H54 (cell line): ENCODE results near the gene LRRC4C.

Experiments used
- DNase-seq: peaks from one replicate; pipeline ENCODE4 v3.0.0; 2011; ENCODE audit warnings: low spot score, mixed read lengths; ENCODE audit not compliant: insufficient read length
- FAIRE-seq: peaks from 3 replicates; lab custom pipeline; 2011; peaks lifted over from hg19 to GRCh38; lab: Jason Lieb, UNC
- POLR2A ChIP-seq: IDR thresholded peaks from 2 replicates; pipeline ENCODE4 v1.6.1; 2011; ENCODE audit warnings: low read depth, mild to moderate bottlenecking, low read length

The LRRC4C gene

DNA sequence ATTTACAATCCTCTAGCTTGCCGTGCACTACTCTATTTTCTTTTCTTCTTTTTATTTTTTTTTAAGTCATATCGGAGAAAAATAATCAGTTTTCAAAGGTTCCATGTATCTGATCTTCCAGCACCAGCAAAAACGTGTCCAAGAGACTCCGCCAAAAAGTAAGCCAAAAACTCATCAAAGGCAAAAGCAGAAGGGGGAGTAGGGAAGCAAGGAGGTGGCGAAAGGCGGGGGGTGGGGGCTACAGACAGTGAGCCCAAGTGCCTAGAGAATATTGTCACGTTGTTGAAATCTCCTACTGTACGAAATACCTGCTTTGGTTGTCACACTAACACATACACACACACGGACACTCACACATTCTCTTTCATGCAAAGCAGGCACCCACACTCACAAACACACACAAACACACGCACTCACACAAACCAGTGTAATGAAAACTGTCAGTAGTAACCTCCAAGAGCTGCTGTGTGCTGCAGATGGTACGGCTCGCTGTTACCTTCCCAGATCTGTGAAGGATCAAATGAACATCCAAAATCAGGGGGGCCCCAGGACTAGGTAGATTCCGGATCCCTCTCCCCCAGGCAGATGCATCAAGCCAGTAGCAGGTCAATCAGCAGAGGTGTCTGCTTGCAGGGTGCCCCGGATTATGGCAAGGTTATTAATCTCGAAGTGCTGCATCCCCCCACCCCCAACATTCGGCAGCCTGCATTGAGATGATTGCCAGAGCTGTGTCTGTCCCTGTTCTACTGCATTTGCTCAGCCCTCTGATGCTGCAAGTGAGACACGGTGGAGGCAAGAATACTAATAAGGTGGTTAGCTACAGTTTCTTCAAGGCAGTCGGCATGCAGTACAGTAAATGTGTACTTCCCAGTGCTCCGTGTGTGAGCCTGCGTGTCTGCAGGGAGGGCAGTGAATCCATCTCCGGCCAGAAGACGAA, at the start of gene LRRC4C:
LRRC4C (minus strand) TSS at position 188 of the 937 bp plus-strand sequence.
- DNase-seq (no peak), FAIRE-seq (no peak)
- no peak for TF ChIP-seq POLR2A

DNA sequence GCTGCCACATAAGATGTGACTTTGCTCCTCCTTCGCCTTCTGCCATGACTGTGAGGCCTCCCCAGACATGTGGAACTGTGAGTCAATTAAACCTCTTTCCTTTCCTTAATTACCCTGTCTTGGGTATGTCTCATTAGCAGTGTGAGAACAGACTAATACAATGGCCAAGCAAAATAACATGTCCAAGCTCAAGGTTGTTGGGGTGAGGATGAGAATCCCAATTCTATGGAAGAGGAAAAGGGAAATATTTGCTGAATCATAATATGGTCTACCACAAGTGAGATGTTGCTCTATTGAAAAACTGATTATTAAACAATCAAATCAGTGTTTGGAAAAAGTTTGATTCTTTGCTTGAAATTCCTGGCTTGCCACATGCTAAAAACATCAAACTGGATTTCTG, 48.7 kb upstream of the LRRC4C start:
- no peak for TF ChIP-seq POLR2A
- DNase-seq: no peak
- no peak for FAIRE-seq

DNA sequence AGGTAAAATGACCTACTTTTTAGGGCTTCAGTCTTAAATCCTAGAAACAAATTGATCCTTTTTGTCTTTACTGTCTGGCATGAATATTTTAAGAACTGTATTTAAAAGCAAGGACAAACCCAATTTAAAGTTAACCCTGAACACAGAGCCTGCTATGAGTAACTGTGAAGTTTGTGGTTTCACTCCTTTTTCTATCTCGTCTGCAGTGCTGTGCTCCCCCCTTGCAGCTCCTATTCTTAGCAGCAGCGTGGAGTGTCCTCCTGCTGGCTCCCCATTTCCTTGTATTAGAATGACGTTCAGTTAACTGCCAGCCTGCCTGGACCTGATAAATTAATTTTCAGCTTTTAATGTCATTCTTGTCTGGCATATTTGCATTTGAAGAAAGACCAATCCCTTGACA, 40.0 kb upstream of the LRRC4C start:
- no peak for TF ChIP-seq POLR2A
- DNase-seq (no peak), FAIRE-seq (no peak)

DNA sequence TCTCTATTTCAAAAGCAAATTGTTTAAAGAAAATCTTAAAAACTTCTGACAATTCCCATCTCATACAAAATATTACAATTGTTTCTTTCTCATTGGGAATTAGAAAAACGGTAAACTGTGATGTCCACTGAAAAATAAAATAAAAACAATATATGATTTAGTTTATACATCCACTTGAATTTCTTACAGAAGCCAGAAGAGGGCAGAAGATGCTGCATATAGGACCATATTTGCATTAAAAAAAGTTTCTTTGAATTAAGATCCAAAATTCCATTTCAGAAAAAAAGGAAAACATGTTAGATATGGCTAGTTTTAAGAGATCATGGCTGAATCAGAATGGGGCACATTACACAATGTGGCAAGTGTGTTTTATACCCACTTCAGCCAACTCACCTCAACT, 39.3 kb upstream of the LRRC4C start:
- TF ChIP-seq POLR2A: no peak
- DNase-seq (no peak), FAIRE-seq (no peak)

DNA sequence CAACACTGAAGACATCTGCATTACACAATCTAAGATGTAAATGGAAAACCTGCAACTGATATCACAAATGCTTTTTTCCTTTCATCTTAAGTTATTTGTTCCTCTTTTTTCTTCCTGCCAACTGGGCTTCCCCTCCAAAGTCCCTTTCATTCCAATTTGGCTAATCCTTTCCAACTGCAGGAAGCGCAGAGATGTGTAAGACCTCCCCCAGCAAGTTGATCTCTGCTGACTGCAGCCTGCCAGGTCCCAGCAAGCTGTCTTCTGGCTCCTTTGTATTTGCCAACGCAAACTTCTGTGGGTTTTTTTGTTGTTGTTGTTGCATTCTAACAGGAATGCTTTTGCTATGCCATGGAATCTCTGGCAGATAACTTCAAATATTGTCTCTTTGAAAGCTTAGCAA, 38.5 kb upstream of the LRRC4C start:
- TF ChIP-seq POLR2A: no peak
- no peak for DNase-seq
- no peak for FAIRE-seq

DNA sequence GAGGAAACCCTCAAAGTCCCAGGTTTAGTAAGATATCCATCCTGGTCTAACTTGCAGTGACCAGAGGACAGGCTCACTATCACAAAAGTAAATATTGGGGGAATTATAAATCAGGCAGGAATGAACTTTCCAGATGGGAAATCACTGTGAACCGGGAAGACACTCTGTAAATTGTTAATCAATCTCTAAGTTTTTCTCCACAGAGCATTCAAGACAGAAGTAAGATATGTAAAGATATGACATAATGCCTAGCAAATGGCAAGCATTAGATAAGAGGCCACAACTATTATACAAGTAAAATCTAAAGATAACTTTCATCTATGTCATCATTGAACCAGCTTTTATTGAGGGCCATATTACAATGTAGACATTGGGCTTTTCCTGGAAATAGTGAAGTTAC, 35.3 kb upstream of the LRRC4C start:
- TF ChIP-seq POLR2A: no peak
- FAIRE-seq (no peak), DNase-seq (no peak)

DNA sequence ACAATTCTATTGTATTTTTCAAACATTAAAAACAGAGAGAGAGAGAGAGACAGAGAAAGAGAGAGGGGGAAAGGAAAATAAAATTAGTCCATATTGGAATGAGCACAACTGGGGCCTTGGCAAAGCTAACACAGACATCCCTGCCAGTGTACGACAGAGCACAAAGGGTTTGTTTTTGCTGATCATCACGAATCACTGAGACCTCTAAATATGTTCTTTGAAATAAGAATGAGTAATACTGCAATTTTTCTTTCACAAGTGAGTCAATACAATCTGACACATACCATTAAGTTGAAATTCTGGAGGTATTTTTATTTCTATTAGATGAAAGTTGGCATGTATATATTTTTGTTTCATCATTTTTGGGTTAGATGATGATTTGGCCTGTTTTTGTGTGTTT, 27.0 kb upstream of the LRRC4C start:
- TF ChIP-seq POLR2A: no peak
- FAIRE-seq (no peak), DNase-seq (no peak)

DNA sequence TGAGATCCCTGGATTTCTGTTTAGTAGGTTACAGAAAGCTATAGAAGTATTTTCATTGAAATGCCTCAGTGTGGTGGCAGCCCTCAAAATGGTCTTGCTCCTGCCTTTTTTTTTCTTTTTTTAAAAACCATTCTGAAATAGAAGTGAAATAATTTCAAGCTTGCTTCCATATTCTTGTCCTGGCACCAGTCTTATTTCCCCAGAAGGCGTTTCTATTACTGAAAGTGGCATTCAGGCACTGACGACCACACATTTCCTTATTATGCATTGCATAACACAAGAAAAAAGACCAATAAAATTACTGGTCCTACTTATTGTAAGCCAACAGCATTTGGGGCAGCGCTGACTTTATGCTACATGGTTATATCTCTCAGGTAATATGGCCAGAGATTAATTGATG, 24.5 kb upstream of the LRRC4C start:
- DNase-seq: no peak
- no peak for FAIRE-seq
- TF ChIP-seq POLR2A: no peak

DNA sequence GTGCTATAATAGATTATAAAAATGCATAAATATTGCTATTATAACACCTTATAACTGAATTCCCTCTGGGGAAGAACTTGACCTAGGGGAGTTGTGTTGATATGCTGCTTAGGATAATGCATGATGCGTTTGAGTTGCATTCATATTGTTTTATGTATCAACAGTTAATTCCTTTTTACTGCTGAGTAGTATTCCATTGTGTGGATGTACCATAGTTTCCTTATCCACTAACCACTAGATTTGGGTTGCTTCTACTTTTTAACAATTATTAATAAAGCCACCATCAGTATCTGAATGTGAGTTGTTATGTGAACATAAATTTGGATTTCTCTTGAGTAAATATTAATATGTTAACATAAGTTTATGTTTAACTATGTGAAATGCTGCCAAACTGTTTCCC, 19.7 kb upstream of the LRRC4C start:
- no peak for FAIRE-seq
- no peak for DNase-seq
- TF ChIP-seq POLR2A: no peak

DNA sequence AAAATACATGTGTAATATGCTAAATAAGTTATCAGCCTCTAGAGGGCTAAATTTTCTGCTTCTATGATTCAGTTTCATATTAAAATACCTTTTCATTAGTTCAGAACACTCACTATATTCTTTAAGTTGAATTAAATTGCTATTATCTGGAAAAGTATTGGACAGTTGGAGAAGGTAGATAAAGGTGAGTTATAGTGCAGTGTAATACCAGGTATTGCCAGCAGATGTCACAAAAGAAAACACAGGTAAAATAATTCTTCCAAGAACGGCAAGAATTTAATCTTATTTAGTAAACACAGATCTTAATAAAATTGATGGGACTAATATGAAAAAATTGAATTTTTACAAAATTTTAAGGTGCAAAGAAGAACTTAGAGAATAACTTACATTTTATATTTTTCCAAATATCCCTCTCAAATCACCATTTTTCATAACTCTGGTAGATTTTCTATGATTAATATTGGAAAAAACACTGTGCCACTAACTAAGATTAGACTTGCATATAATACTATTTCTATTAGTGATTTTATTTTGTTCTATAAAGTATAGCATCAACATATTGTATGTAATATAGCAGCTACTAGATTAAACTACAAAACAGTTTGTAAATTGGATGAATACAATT, 1.7 kb upstream of the LRRC4C start:
- FAIRE-seq: no peak
- DNase-seq: no peak
- TF ChIP-seq POLR2A: no peak

DNA sequence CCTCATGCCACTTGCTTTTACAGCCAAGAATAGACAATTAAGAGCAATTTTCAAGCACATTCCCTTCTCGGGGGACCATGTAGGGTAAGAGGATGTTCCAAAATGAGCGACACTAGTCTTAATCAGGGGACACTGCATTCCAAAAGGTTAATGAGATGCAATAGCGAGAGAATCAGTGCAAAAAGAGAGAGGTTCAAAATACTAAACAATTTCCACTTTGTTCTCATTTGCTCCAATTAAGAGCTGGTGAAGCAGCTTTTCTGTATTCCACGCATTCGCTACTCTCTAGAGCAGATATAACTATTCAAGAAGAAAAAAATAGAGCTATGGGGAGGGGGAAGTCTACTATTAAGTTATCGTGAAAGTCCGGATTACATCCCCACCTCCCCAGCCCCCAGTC, 811 bp downstream of the LRRC4C start:
- no peak for TF ChIP-seq POLR2A
- no peak for DNase-seq
- FAIRE-seq: no peak

DNA sequence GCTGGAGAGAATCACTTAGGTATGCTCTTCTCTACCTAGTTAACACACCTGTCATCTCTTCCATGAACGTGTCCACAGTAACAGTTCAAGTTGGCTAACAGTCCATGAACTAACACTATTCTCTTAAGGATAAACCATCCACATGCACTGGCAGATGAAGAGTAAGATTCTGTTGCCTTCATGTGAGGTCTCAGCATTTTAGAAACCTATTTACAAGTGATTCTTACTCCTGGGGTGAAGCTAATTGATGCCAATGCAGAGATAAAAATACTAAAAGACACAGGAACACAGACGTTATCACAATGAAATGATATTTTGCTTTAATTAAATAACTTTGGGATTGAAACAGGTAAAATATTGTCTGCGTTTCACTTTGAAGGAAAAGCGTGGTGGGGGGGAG, 1.3 kb downstream of the LRRC4C start:
- DNase-seq: no peak
- TF ChIP-seq POLR2A: no peak
- FAIRE-seq: no peak

DNA sequence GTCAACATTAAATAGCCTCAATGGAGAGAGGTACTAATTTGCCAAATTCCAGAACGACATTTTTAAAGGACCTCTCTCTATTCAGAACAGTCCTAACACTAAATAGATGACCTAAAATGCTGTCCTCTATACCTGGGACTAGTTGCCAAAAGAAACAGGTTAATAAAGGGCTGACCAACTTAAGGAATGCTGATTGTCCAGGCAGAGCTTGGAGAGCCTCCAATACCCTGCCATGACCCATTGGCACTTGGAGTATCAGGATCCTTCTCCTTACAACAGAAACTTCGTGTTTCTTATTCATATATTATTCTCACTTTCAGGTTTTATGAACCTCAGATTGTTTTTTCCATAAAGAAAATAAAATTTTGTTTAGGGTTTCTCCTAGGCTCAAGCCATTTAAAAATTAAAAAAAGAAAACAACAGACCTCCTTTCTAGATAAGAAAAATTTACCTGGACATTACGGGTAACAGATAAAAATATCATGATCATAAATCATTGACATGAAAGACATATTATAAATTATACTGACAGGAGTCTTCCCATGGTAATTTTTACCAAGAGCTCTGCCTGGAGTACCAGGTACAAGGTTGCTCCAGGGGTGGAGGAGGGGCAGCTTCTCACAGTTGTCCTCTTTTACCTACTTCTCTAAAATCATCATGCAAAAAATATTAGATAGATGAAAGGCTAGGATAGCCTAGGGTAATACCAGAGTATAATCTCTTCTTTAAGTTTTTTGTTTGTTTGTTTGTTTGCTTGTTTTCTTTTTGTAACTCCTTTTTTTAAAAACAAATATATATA, 2.0 kb downstream of the LRRC4C start:
- FAIRE-seq: no peak

DNA sequence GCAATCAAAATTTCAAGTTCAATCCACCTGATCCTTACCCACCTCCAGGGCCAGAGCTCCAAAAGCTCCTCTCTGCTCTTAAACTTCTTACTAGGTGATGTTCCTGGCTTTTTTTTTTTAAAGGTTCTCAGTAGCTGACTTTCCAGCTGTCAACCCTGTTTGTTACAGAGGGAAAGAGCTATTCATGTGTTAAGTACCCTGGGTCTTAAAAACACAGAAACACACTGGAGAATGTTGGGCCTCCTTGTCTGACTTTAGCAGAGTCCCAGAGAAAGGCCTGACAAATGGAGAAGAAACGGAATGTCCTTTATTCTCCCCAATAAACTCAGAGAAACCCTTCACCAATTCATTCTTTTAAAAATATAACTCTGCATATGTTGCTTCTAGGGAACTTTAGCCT, 3.2 kb downstream of the LRRC4C start:
- DNase-seq: no peak
- TF ChIP-seq POLR2A: no peak
- FAIRE-seq: no peak

More for the DNA sequence above, 2.0 kb downstream of the LRRC4C start:
- no peak for TF ChIP-seq POLR2A
- DNase-seq: no peak
